PC-9 (cell line): ENCODE data around the gene COL23A1.

ENCODE experiments used
- CTCF ChIP-seq: fragments of 200-600 bp; sonication (generic); conservative IDR thresholded peaks from 2 replicates; pipeline ENCODE4 v1.6.1; 2017; ENCODE audit warnings: mixed run types, antibody characterized with exemption, mild to moderate bottlenecking, moderate library complexity
- EZH2 ChIP-seq: fragments of 200-600 bp; sonication (generic); IDR thresholded peaks from 2 replicates; pipeline ENCODE4 v1.8.0; 2017; ENCODE audit warnings: antibody characterized with exemption, low read depth

GRCh38 chr5:178471711-178472110 lies 118.5 kb downstream of the COL23A1 start:
- TF ChIP-seq CTCF (no peak), EZH2 (no peak)
